Left ventricle myocardium inferior (tissue), 1 donor: ENCODE data around the gene SLC25A21. TPM values are rescaled to one million over a fixed set of nuclear protein-coding genes. Genes with fewer than 3 reads are reported as not detected.

ENCODE experiments used
- DNase-seq: peaks from one replicate; pipeline ENCODE4 v3.0.0-alpha.2; 2020
- H3K27ac ChIP-seq: fragments of 200-600 bp; replicated peaks from 2 replicates; pipeline ENCODE4 v1.8.0; 2021
- H3K27me3 ChIP-seq: fragments of 200-600 bp; 2 replicates; pipeline ENCODE4 v1.8.0; 2021; ENCODE audit warnings: low read depth
- H3K36me3 ChIP-seq: fragments of 200-600 bp; 2 replicates; pipeline ENCODE4 v1.8.0; 2021
- H3K4me1 ChIP-seq: fragments of 200-600 bp; 2 replicates; pipeline ENCODE4 v1.8.0; 2021
- H3K4me3 ChIP-seq: fragments of 200-600 bp; 2 replicates; pipeline ENCODE4 v1.8.0; 2021; ENCODE audit warnings: mild to moderate bottlenecking, moderate library complexity
- H3K9me3 ChIP-seq: fragments of 200-600 bp; replicated peaks from 2 replicates; pipeline ENCODE4 v1.8.0; 2021
- intact Hi-C: fragments of 100-400 bp; cut with micrococcal nuclease; formaldehyde crosslinking; loops from one replicate; pipeline ENCODE4 v1.11.0; 2022
- total RNA-seq: library from RNA; stranded (reverse); fragmentation: NEBNext Ultra II Directional; extraction: Animal tissue kit (Norgen Biotek cat#: 25700); gene quantifications from one replicate; pipeline ENCODE4 v1.2.1, GENCODE V29; 2021
- TF ChIP-seq, protein P1 (sequence below): fragments of 200-600 bp; IDR thresholded peaks from 2 replicates; pipeline ENCODE4 v1.8.0; 2021; ENCODE audit warnings: antibody characterized with exemption, mild to moderate bottlenecking, borderline replicate concordance
- donor health status: DM: no; HTN: yes; CAD: no; lungs with severe emphysema.

SLC25A21 gene
- total RNA-seq, 1 donor from 2014 or later = 0.77 TPM

- Histone ChIP-seq H3K4me3 (no peak overlapping the region), H3K4me1 (no peaks in the 10 kb centered on the region), H3K9me3 (peaks cover 12% of the 10 kb centered on the region), H3K27me3 (no peaks in the 10 kb centered on the region), H3K27ac (no peak overlapping the region), H3K36me3 (no peaks in the 10 kb centered on the region)
- TF ChIP-seq, protein P1, sequence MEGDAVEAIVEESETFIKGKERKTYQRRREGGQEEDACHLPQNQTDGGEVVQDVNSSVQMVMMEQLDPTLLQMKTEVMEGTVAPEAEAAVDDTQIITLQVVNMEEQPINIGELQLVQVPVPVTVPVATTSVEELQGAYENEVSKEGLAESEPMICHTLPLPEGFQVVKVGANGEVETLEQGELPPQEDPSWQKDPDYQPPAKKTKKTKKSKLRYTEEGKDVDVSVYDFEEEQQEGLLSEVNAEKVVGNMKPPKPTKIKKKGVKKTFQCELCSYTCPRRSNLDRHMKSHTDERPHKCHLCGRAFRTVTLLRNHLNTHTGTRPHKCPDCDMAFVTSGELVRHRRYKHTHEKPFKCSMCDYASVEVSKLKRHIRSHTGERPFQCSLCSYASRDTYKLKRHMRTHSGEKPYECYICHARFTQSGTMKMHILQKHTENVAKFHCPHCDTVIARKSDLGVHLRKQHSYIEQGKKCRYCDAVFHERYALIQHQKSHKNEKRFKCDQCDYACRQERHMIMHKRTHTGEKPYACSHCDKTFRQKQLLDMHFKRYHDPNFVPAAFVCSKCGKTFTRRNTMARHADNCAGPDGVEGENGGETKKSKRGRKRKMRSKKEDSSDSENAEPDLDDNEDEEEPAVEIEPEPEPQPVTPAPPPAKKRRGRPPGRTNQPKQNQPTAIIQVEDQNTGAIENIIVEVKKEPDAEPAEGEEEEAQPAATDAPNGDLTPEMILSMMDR = no peak
- no peak for DNase-seq
- intact Hi-C loops = no loop called here
These were observed 50.1 kb downstream of the SLC25A21 start for GRCh38 chr14:37122288-37122687.

DNA sequence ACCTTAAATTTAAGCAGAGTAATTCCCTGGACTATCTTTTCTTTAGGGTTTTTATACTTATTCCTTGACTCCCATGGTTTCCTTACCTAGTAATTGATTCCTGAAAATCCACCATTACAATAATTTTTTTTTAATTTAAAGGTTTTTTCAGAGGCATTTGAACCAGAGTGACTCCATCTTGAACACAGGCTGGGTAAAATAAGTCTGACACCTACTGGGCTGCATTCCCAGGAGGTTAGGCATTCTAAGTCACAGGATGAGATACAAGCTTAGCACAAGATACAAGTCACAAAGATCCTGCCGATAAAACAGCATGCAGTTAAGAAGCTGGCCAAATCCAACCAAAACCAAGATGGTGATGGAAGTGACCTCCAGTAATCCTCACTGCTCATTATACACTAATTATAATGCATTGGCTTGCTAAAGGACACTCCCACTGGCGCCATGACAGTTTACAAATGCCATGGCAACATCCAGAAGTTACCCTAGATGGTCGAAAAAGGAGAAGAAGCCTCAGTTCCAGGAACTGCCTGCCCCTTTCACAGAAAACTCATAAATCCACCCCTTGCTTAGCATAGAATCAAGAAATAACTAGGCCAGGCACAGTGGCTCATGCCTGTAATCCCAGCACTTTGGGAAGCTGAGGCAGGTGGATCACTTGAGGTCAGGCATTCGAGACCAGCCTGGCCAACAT lies 53.6 kb downstream of the SLC25A21 start:
- TF ChIP-seq, protein P1 = no peak
- intact Hi-C loops = no loop called here
- no peak for DNase-seq
- Histone ChIP-seq H3K4me3 (no peak overlapping the region), H3K27ac (no peak overlapping the region), H3K9me3 (peaks cover 12% of the 10 kb centered on the region), H3K4me1 (no peaks in the 10 kb centered on the region), H3K36me3 (no peaks in the 10 kb centered on the region), H3K27me3 (no peaks in the 10 kb centered on the region)

DNA sequence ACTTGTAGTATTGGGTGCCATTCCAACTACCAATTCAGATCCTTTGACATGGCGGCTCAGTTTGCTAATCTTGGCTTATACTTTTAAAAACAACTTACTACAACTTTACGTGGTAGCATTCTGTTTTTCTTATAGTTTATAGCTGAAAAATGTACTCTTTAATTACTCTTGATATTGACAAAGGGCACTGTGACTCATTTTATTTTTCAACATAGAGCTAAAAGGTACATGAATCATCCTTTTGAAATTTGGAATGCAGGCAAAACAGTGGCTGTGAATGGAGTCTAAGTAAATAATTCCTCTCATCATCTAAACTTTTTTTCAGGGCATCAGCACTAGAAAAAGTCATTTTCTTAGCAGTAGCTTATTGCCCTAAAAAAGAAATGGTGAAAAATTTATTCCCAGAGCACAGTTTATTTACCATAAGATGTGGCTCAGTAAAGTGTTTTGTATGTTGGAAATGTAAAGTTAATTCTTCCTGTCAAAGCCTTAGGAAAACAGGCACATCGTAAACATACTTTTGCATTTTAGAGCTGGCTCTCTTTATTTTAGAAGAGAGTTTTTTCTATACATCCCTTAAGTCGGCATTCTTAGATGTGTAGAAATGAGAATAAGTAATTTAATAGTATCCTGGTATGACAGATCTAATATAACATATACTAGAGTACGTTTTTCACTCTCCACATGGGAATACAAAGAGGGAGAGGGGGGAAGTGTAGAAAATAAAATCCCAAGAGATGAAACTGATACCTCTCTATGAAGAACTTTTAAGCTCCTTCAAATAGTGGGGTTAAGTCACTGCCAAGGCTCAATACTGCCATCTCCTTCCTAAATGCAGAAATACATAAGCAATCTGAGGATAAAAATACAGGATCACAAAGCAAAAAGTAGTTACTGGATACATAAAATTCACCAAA lies 55.2 kb downstream of the SLC25A21 start:
- no peaks in the 10 kb centered on the region for H3K36me3 ChIP-seq
- no peak for DNase-seq
- H3K27ac ChIP-seq = no peak overlapping the region
- intact Hi-C loops = no loop called here
- peaks cover 12% of the 10 kb centered on the region for H3K9me3 ChIP-seq
- no peak overlapping the region for H3K4me3 ChIP-seq
- no peaks in the 10 kb centered on the region for H3K27me3 ChIP-seq
- no peaks in the 10 kb centered on the region for H3K4me1 ChIP-seq
- TF ChIP-seq, protein P1 = no peak

GRCh38 chr14:37115406-37115805 lies 57.0 kb downstream of the SLC25A21 start:
- Histone ChIP-seq H3K27ac (no peak overlapping the region), H3K9me3 (peaks cover 12% of the 10 kb centered on the region), H3K4me1 (no peaks in the 10 kb centered on the region), H3K4me3 (no peak overlapping the region), H3K27me3 (no peaks in the 10 kb centered on the region), H3K36me3 (no peaks in the 10 kb centered on the region)
- no peak for DNase-seq
- intact Hi-C loops = no loop called here
- TF ChIP-seq, protein P1 = no peak

DNA sequence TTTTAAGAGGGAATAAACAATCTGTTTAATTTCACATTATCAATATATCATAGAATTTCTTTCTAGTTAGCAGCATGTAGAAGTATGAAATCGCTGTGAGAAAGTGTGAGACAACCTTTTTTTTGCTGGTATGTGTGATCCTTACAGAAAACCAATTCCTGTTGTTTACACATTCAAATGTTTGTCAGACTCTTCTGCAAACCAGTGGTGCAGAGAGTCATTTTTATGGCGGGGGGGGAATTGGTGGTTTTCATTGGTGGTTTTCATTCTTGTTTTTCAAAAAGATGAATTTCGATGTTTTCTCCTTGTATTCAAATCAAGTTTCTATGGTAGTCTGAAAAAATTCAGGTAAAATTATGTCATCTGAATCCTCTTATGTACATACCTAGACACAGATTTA lies 57.8 kb downstream of the SLC25A21 start:
- DNase-seq = no peak
- H3K27me3 ChIP-seq = no peaks in the 10 kb centered on the region
- peaks cover 12% of the 10 kb centered on the region for H3K9me3 ChIP-seq
- intact Hi-C loops = no loop called here
- H3K36me3 ChIP-seq = no peaks in the 10 kb centered on the region
- H3K4me1 ChIP-seq = no peaks in the 10 kb centered on the region
- TF ChIP-seq, protein P1 = no peak
- no peak overlapping the region for H3K27ac ChIP-seq
- no peak overlapping the region for H3K4me3 ChIP-seq
